ENCODE data around the gene MED29.

MED29 gene

DNA sequence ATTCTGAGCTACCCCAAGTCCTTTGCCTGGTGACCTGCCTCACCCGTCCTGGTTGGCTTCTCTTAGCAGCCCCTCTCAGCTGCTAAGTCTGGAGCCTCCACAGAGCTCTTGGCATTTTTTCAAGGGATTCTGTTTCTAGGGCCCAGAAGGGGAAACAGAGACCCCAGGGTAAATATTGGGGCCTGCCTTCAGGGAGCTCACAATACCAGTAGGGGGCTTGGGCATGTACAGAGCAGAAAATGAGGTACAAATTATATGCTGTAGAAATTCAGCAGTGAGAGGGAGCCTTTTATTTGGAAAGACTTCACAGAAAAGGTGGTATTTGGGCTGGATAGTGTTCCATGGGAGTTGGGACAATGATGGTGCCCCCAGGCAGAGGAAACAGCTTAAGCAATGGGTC, 45.2 kb upstream of the MED29 start:
- H3K27me3 ChIP-seq (replicated peaks; ENCODE audit: insufficient read depth, low read length), result no peaks in the 10 kb centered on the region
- no peak overlapping the region for H3K4me3 ChIP-seq (ENCODE audit: low read length)
- no peaks in the 10 kb centered on the region; the same call in 1 of the 2 replicates for H3F3A ChIP-seq (ENCODE audit: insufficient read depth, low read length)
- no peaks in the 10 kb centered on the region for H3K36me3 ChIP-seq (replicated peaks; ENCODE audit: insufficient read depth, low read length)
- H3K4me1 ChIP-seq (ENCODE audit: low read length), result peaks cover 12% of the 10 kb centered on the region
- H3K9ac ChIP-seq (ENCODE audit: low read length), result no peak overlapping the region
- H3K9me2 ChIP-seq (replicated peaks; ENCODE audit: insufficient read depth, low read length), result no peaks in the 10 kb centered on the region
- no peaks in the 10 kb centered on the region for H4K20me1 ChIP-seq (ENCODE audit: insufficient read depth, low read length)
- no peak for DNase-seq
- H3K27ac ChIP-seq (ENCODE audit: low read length), result no peak overlapping the region
- peaks cover 78% of the 10 kb centered on the region for H3K79me2 ChIP-seq (ENCODE audit: low read length)
- H3K4me2 ChIP-seq (ENCODE audit: low read depth, low read length), result no peak overlapping the region
- no peaks in the 10 kb centered on the region for H3K9me3 ChIP-seq (replicated peaks; ENCODE audit: insufficient read depth, low read length)
- H2AFZ ChIP-seq (ENCODE audit: low read length), result no peak overlapping the region
- TF ChIP-seq EZH2phosphoT487 (IDR thresholded peaks at IDR 0.05; ENCODE audit: low read length) (no peak), EZH2 (optimal IDR thresholded peaks at IDR 0.05; ENCODE audit: low read depth, low read length) (no peak)
- TF ChIP-seq, protein P1, sequence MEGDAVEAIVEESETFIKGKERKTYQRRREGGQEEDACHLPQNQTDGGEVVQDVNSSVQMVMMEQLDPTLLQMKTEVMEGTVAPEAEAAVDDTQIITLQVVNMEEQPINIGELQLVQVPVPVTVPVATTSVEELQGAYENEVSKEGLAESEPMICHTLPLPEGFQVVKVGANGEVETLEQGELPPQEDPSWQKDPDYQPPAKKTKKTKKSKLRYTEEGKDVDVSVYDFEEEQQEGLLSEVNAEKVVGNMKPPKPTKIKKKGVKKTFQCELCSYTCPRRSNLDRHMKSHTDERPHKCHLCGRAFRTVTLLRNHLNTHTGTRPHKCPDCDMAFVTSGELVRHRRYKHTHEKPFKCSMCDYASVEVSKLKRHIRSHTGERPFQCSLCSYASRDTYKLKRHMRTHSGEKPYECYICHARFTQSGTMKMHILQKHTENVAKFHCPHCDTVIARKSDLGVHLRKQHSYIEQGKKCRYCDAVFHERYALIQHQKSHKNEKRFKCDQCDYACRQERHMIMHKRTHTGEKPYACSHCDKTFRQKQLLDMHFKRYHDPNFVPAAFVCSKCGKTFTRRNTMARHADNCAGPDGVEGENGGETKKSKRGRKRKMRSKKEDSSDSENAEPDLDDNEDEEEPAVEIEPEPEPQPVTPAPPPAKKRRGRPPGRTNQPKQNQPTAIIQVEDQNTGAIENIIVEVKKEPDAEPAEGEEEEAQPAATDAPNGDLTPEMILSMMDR (IDR thresholded peaks at IDR 0.05; ENCODE audit: low read length), result no peak; the same call in 1 of the 2 replicates

DNA sequence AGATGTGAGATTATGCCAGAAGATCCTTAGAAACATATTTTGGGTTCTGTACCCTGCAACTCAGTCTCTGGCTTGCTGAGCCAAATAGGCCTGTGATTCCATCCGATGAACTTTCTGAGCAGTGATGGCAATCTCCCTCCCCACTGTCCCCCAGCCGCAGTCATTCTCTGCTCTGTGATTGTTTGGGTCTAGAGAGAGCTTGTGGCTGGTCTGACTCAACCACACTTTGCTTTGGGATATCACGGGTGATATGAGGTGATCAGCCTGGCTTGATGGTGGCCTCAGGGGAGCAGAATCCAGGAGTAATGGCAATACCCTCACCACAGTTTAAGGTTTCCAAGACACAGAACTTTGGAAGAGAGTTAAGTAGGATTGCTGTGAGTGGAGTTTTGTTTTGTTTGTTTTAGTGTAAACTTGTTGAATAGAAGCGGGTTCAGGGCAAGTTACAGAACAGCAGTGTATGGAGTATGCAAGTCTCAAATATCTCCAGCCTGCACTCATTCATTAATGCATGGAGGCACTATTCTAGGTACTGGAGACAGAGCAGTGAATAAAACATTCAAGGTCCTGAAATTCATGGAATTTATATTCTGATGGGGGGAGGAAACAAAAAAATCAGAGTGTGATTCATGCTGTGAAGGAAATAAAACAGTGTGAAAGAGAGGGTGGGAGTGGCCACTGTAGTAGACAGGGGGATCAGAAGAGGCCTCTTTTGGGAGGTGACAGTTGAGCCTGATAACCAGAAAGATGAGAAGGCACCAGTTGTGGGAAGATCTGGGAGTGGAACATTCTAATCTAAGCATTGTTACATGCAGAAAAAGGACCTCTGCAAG, 43.6 kb upstream of the MED29 start:
- no peak overlapping the region for H3K9ac ChIP-seq (ENCODE audit: low read length)
- no peaks in the 10 kb centered on the region for H3K9me2 ChIP-seq (replicated peaks; ENCODE audit: insufficient read depth, low read length)
- no peak overlapping the region for H3K27ac ChIP-seq (ENCODE audit: low read length)
- no peaks in the 10 kb centered on the region for H3K27me3 ChIP-seq (replicated peaks; ENCODE audit: insufficient read depth, low read length)
- no peak overlapping the region for H2AFZ ChIP-seq (ENCODE audit: low read length)
- H3F3A ChIP-seq (ENCODE audit: insufficient read depth, low read length), result peaks cover 10% of the 10 kb centered on the region
- no peaks in the 10 kb centered on the region for H4K20me1 ChIP-seq (ENCODE audit: insufficient read depth, low read length)
- DNase-seq, result no peak
- H3K4me2 ChIP-seq (ENCODE audit: low read depth, low read length), result no peak overlapping the region
- peaks cover 23% of the 10 kb centered on the region for H3K4me1 ChIP-seq (ENCODE audit: low read length)
- no peaks in the 10 kb centered on the region for H3K9me3 ChIP-seq (replicated peaks; ENCODE audit: insufficient read depth, low read length)
- no peak overlapping the region for H3K4me3 ChIP-seq (ENCODE audit: low read length)
- TF ChIP-seq EZH2 (optimal IDR thresholded peaks at IDR 0.05; ENCODE audit: low read depth, low read length) (no peak), EZH2phosphoT487 (IDR thresholded peaks at IDR 0.05; ENCODE audit: low read length) (no peak)
- TF ChIP-seq, protein P1 (IDR thresholded peaks at IDR 0.05; ENCODE audit: low read length), result no peak
- no peaks in the 10 kb centered on the region for H3K36me3 ChIP-seq (replicated peaks; ENCODE audit: insufficient read depth, low read length)
- peaks cover 83% of the 10 kb centered on the region for H3K79me2 ChIP-seq (ENCODE audit: low read length)

DNA sequence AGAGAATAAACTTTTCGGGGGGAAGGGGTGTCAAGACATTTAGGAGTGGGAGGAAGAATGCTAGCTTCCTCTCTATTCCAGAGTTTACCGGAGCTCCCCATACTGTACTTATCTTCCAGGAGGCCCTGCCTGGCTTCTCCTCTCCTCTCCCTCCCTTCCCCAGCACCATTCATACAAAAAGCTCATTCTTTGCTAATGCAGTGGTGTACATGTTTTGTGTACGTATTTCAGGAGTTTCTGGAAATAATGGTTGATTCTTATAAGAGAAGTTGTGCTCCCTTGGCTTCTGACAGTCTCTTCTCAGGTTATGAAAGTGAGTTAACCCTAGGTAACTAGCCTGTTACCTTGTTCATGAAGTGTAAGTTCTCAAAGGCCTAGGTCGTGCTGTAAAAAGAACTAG, 41.9 kb upstream of the MED29 start:
- no peaks in the 10 kb centered on the region for H4K20me1 ChIP-seq (ENCODE audit: insufficient read depth, low read length)
- peaks cover 76% of the 10 kb centered on the region for H3K79me2 ChIP-seq (ENCODE audit: low read length)
- H3K36me3 ChIP-seq (replicated peaks; ENCODE audit: insufficient read depth, low read length), result no peaks in the 10 kb centered on the region

More for the DNA sequence above, 41.9 kb upstream of the MED29 start:
- Histone ChIP-seq H2AFZ (ENCODE audit: low read length) (no peak overlapping the region), H3K27me3 (replicated peaks; ENCODE audit: insufficient read depth, low read length) (no peaks in the 10 kb centered on the region), H3K9me3 (replicated peaks; ENCODE audit: insufficient read depth, low read length) (no peaks in the 10 kb centered on the region), H3K9ac (ENCODE audit: low read length) (no peak overlapping the region), H3F3A (ENCODE audit: insufficient read depth, low read length) (peaks cover 10% of the 10 kb centered on the region), H3K4me2 (ENCODE audit: low read depth, low read length) (no peak overlapping the region), H3K4me1 (ENCODE audit: low read length) (peaks cover 15% of the 10 kb centered on the region), H3K4me3 (ENCODE audit: low read length) (no peak overlapping the region), H3K9me2 (replicated peaks; ENCODE audit: insufficient read depth, low read length) (no peaks in the 10 kb centered on the region), H3K27ac (ENCODE audit: low read length) (no peak overlapping the region)
- TF ChIP-seq, protein P1 (IDR thresholded peaks at IDR 0.05; ENCODE audit: low read length), result no peak
- TF ChIP-seq EZH2 (optimal IDR thresholded peaks at IDR 0.05; ENCODE audit: low read depth, low read length) (no peak), EZH2phosphoT487 (IDR thresholded peaks at IDR 0.05; ENCODE audit: low read length) (no peak)
- no peak for DNase-seq
